Stimulated activated naive CD4-positive, alpha-beta T cell treated with Interleukin-2 at 50 U/mL for 16 hours (primary cell): ENCODE results near the gene ANKRD16.
A peak's percentile ranks its signal among the peaks of the same experiment; 100 is the strongest.
"Not testable (repeated sequence)": the region's sequence is repeated elsewhere in the genome, so short reads cannot be mapped to it uniquely, and the experiment has no call there.

Source experiments
- DNase-seq: peaks from one replicate; lab custom pipeline; 2025; lab: John Stamatoyannopoulos, UW

The ANKRD16 gene

DNA sequence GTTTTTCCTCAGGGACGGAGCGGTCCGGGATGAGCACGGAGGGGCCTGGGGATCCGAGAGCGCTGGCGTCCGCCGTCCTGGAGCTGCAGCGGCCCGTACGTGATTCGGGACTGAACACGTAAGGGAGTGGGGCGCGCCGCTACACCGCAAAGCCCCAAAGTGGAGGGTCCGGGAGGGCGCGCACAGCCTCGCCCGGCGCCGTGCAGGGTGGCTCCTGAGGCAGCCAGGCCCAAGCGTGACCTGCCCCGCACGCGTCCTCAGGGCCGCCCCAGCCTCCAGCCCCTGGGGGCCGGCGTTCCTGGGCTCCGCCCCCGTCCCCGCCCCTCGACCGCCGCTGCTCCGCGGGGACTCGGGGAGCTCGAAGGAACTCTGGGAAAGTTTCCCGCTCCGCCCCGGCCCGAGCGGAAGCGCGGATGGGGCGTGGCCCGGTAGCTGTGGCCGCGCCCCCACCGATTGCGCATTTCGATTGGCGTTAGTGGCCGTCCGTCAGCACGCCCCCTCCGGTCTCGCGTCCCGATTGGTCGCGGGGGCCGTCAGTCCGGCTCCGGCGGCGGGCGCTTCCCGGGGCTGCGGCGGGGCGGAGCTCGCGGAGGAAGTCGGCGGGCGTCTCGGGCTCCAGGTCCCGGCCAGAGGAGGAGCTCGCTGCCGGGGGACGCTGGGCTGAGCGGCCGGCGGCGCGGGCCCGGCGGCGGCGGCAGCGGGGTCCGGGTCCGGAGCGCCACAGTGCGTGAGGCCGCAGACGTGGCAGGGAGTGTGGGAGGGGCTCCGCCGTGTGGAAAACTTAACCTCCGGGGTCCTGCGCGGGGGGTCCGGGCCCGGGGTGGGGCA lies at the start of gene ANKRD16, which contains the start of gene FBH1:
Gene ANKRD16, minus strand, starts transcription at position 270 of the 828 bp plus-strand sequence. CDS start 539 bp downstream, outside the sequence.
Gene FBH1, plus strand, starts transcription at position 620 of the 828 bp plus-strand sequence. Its CDS starts 103 bp downstream, at position 723.
- DNase-seq: peak; percentile 97

GRCh38 chr10:5938291-5938690 lies 48.6 kb upstream of the ANKRD16 start:
- DNase-seq: no peak

GRCh38 chr10:5937016-5937415 lies 47.3 kb upstream of the ANKRD16 start:
- no peak for DNase-seq

DNA sequence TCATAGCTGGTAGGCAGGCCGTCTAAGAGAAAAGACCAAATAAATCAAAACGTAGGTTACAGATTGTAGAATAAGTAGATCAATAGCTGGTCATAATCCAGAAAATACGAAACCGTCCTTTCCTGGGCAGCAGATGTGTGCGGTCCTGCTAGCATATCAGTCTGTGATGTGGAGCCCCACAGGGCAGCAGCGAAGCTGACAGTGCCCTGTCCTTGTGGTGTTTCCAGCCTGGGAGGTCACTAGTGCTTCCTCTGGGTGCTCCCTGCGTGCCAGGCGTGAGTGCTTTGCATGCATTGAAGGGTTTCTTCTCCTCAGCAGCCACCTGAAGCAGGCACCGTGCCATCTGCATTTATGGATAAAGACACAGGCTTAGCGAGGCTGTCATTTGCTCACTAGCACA lies 45.9 kb upstream of the ANKRD16 start:
- DNase-seq: no peak

DNA sequence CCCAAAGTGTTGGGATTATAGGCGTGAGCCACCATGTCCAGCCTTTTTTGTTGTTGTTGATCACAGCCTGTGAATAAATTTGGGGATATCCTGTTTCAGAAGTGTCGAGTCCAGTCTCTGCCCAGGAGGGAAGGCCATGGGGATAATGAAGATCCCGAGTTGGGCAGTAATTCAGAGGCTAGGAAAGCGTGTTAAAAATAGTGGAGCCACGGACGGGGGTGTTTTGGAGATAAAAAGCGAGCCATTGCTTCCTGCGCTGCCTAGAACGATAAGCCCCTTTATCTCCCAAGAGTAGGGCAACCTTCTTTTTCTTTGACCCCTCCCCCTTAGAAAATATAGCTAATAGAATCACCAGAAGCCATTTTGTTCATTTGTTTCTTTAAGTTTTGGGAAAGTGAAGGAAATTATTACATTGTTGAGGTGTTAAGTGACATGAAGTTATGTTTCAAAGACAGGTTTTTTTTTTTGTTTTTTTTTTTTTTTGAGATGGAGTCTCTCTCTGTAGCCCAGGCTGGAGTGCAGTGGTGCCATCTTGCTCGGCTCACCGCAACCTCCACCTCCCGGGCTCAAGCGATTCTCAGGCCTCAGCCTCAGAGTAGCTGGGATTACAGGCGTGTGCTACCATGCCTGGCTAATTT lies 44.3 kb upstream of the ANKRD16 start:
- no peak for DNase-seq

GRCh38 chr10:5932345-5932744 lies 42.7 kb upstream of the ANKRD16 start:
- DNase-seq: no peak

DNA sequence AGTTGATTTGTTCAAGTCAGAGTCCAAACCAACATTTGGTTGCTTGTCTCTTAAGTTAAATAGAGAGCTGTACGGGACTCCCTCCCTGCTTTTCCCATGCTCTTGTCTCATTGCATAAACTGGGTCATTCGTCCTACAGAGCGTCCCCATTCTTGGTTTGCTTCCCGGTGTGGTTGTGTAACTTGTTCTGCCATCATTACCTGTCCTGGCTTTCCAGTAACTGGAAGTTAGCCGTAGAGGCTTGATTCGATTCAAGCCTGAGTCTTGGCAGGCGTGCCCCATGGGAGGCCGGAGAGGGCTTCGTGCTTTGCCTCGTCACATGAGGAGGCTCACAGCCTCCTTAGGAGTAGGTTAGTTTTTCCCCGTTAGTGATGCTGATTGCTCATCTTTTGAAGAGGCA lies 40.6 kb upstream of the ANKRD16 start:
- no peak for DNase-seq

DNA sequence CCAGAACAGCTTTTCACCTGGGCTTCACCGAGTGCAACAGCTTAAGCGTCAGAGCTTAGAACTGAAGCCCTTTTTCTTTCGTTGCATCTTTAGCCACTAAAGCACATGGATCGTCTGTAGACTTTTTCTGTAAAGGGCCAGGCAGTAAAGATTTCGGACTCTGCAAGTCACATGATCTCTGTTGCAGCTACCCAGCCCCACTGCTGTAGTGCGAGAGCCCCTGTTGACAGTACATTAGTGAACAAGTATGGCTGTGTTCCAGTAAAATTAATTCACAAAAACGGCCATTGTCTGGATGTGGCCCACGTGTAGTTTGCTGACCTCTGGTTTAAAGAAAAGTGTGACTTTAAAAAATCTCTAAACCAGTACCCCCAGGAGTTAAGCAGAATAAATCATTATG lies 39.7 kb upstream of the ANKRD16 start:
- no peak for DNase-seq

- no peak for DNase-seq
Measured at GRCh38 chr10:5927306-5927705, 37.6 kb upstream of the ANKRD16 start.

DNA sequence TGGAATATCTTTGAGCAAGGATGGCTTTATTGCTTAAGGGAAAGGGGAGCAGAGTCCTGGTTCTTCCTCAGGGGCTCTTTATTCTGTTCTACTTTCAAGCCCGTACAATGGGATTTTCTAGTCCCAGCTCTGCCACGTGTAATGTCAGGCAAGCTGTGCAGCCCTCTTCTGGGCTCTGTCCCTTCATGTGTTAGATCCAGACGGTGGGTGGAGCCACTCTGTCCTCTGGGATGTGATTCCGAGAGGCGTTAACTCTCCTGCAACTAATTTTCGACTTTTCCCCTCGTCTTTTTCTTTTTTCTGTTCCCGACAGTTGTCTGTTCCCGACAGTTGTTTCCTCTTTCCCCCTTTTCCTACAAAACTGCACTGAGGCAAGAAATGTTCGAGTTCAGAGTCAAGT lies 35.2 kb upstream of the ANKRD16 start:
- no peak for DNase-seq

GRCh38 chr10:5921746-5922145 lies 32.1 kb upstream of the ANKRD16 start:
- DNase-seq: no peak

DNA sequence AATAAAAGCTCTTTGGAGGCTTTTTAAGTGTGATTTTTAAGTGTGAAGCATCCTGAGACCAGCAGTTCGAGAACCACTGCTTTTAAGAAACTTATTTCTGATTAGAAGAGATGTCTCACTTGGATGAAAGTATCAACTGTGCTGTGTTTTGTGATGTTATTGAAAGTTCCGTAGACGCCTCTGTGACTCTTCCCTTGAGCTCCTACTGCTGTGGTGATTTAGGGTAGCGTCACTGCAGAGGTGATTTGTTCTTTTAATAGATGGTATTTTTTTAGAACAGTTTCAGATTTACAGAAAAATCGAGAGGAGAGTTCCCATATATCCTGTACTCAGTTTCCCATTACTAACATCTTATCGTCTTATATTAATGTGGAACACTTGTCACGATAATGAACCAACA lies 29.9 kb upstream of the ANKRD16 start:
- DNase-seq: no peak

- DNase-seq: no peak
Measured at GRCh38 chr10:5918763-5919162, 29.1 kb upstream of the ANKRD16 start.

GRCh38 chr10:5917305-5917704 lies 27.6 kb upstream of the ANKRD16 start:
- no peak for DNase-seq

- DNase-seq: no peak
Measured at GRCh38 chr10:5915451-5915850, 25.8 kb upstream of the ANKRD16 start.

DNA sequence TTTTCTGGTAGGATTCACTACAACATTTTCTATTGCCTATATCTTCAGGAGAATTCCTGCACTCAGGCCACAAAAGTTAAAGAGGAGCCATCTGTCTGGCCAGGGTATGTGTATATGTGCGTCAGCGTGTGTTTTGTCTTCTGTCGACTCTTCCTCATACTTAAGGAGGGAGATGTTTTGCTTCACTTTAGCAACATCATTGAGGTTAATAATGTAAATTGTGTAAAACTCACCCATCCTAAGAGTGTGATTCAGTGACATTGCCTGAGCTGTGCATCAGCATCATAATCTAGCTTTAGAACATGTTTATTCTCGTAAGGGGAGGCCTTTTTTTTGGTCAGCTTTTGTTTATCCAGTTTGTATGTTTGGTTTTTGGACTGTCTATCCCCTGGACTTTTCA lies 24.0 kb upstream of the ANKRD16 start:
- DNase-seq: no peak

DNA sequence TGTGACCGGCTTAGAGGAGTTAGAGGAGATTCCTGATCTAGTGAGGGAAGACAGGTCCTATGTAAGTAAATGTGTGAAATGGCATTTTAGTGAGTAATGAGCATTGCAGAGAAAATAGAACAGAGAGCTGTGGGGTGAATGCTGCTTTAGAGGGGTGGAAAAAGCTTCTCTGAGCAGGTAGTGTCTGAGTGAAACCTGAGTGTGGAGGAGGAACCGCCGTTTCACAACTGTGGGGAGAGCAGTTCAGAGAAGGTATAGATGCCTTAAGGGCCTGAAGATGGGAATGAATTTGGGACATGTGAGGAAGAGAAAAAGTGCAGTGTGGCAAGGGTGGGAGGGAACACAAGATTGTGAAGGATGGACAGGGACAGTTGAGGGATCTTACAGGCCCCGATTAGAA lies 22.0 kb upstream of the ANKRD16 start:
- DNase-seq: no peak

- no peak for DNase-seq
Measured at GRCh38 chr10:5910323-5911100, 20.8 kb upstream of the ANKRD16 start.

- not testable (repeated sequence) for DNase-seq
Measured at GRCh38 chr10:5908676-5909075, 19.0 kb upstream of the ANKRD16 start.

DNA sequence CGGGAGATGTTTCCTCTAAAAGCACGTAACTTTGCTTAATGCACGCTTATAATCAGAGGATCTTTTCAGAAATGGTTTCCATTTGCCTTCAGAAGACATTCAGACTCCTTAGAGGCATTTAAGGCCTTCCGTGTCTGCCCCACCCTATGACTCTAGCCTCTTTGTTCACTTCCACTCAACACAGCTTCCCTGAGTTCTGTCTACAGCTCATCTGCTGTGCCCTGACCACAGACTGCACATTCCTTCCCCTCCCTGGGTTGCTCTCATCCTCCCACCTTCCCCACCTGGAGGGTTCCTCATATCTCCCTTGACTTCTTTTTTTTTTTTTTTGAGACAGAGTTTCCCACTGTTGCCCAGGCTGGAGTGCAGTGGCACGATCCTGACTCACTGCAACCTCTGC lies 17.0 kb upstream of the ANKRD16 start:
- DNase-seq: no peak

GRCh38 chr10:5905854-5906507 lies 16.3 kb upstream of the ANKRD16 start:
- DNase-seq: no peak

- DNase-seq: no peak
Measured at GRCh38 chr10:5904227-5904626, 14.5 kb upstream of the ANKRD16 start.
